ENCODE data around the gene SYT3. TPM values are rescaled to one million over a fixed set of nuclear protein-coding genes. Genes with fewer than 3 reads are reported as not detected.
A peak's percentile ranks its signal among the peaks of the same experiment; 100 is the strongest.

The SYT3 gene
- total and polyA plus RNA-seq, 7 donors: 0.07 to 0.26 (median 0.12) TPM; not detected in 4

- TF ChIP-seq CTCF (IDR thresholded peaks at IDR 0.05): no peak
- ATAC-seq (peak; percentile 54 to 86 (median 77)), DNase-seq (peak; percentile 70 to 82)
- WGBS, 3 donors: 8 to 12% (median 12%) methylated on average over 23 of the region's 23 CpGs
- intact Hi-C loops (cut with DNase I): no loop called here
- Histone ChIP-seq H3K9me3 (no peaks in the 10 kb centered on the region), H3K27me3 (ENCODE audit: insufficient read depth in 3 of 3, low read length in 2 of 3) (peaks cover 0 to 46% (median 6%) of the 10 kb centered on the region in 3 donors), H3K27ac (no peak overlapping the region), H3K36me3 (ENCODE audit: insufficient read depth in 1 of 2, low read depth in 1 of 2) (no peaks in the 10 kb centered on the region), H3K4me3 (no peak overlapping the region), H3K4me1 (no peaks in the 10 kb centered on the region)
Observed at GRCh38 chr19:50679177-50680125, 39.8 kb upstream of the SYT3 start.

GRCh38 chr19:50678323-50678722, 38.6 kb upstream of the SYT3 start:
- DNase-seq (no peak), ATAC-seq (no peak)
- Histone ChIP-seq H3K36me3 (ENCODE audit: insufficient read depth in 1 of 2, low read depth in 1 of 2) (no peaks in the 10 kb centered on the region), H3K27me3 (ENCODE audit: insufficient read depth in 3 of 3, low read length in 2 of 3) (peaks cover 0 to 49% (median 9%) of the 10 kb centered on the region in 3 donors), H3K4me1 (no peaks in the 10 kb centered on the region), H3K27ac (no peak overlapping the region), H3K9me3 (no peaks in the 10 kb centered on the region), H3K4me3 (no peak overlapping the region)
- intact Hi-C loops (cut with DNase I): no loop called here
- 45 to 54% (median 50%) methylated on average over 3 of the region's 3 CpGs for WGBS, 3 donors
- no peak for TF ChIP-seq CTCF (IDR thresholded peaks at IDR 0.05)

- Histone ChIP-seq H3K4me3 (no peak overlapping the region), H3K36me3 (ENCODE audit: insufficient read depth in 1 of 2, low read depth in 1 of 2) (no peaks in the 10 kb centered on the region), H3K4me1 (no peaks in the 10 kb centered on the region), H3K27ac (no peak overlapping the region), H3K9me3 (no peaks in the 10 kb centered on the region), H3K27me3 (ENCODE audit: insufficient read depth in 3 of 3, low read length in 2 of 3) (peaks cover 0 to 46% (median 7%) of the 10 kb centered on the region in 3 donors)
- TF ChIP-seq CTCF (IDR thresholded peaks at IDR 0.05): no peak
- DNase-seq: no peak
- no peak for ATAC-seq
- 60 to 70% (median 67%) methylated on average over 5 of the region's 5 CpGs for WGBS, 3 donors
- intact Hi-C loops (cut with DNase I): no loop called here
Observed at GRCh38 chr19:50677636-50678035, 38.0 kb upstream of the SYT3 start.

- H3K4me3 ChIP-seq: no peak overlapping the region
- no peaks in the 10 kb centered on the region for H3K9me3 ChIP-seq
- H3K27me3 ChIP-seq (ENCODE audit: insufficient read depth in 3 of 3, low read length in 2 of 3): peaks cover 0 to 43% (median 7%) of the 10 kb centered on the region in 3 donors
- H3K4me1 ChIP-seq: no peaks in the 10 kb centered on the region
- 52 to 71% (median 62%) methylated on average over 1 of the region's 1 CpG for WGBS, 3 donors
- intact Hi-C loops (cut with DNase I): no loop called here
- TF ChIP-seq CTCF (IDR thresholded peaks at IDR 0.05): no peak
- ATAC-seq: no peak
- no peaks in the 10 kb centered on the region for H3K36me3 ChIP-seq (ENCODE audit: insufficient read depth in 1 of 2, low read depth in 1 of 2)
- no peak overlapping the region for H3K27ac ChIP-seq
- no peak for DNase-seq
Observed at GRCh38 chr19:50676625-50677197, 37.0 kb upstream of the SYT3 start.
